SU-DHL-6 (cell line): ENCODE results near the gene IL24.

Source experiments
- EZH2phosphoT487 ChIP-seq: fragments of 200-600 bp; sonication (generic), shearing (Covaris generic); conservative IDR thresholded peaks from 2 replicates; pipeline ENCODE4 v1.6.1; 2018; ENCODE audit warnings: mild to moderate bottlenecking, antibody characterized with exemption, low read length, moderate library complexity, mixed read lengths
- TF ChIP-seq, protein P1 (sequence below): fragments of 200-600 bp; sonication (generic); IDR thresholded peaks from one replicate; pipeline ENCODE4 v1.5.1; 2017; ENCODE audit warnings: antibody characterized with exemption, mild to moderate bottlenecking, low read length, moderate library complexity; ENCODE audit not compliant: insufficient read depth, poor library complexity, severe bottlenecking

DNA sequence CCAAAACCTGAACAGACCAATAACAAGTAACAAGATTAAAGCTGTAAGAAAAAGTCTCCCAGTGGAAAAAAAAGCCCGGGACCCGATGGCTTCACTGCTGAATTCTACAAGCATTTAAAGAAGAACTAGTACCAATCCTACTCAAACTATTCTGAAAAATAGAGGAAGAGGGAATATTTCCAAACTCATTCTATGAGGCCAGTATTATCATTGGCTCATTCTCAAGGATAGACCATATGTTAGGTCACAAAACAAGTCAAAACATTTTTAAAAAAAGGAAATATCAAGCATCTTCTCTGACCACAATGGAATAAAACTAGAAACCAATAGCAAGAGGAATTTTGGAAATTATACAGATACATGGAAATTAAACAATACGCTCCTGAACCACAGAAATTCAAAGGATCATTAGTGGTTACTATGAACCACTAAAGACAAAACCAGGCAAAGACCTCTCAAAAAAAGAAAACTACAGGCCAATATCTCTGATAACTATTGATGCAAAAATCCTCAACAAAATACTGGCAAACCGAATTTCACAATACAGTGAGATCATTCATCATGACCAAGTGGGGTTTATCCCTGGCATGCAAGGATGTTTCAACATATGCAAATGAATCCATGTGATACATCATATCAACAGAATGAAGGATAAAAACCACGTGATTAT, 45.8 kb upstream of the IL24 start:
- TF ChIP-seq, protein P1, sequence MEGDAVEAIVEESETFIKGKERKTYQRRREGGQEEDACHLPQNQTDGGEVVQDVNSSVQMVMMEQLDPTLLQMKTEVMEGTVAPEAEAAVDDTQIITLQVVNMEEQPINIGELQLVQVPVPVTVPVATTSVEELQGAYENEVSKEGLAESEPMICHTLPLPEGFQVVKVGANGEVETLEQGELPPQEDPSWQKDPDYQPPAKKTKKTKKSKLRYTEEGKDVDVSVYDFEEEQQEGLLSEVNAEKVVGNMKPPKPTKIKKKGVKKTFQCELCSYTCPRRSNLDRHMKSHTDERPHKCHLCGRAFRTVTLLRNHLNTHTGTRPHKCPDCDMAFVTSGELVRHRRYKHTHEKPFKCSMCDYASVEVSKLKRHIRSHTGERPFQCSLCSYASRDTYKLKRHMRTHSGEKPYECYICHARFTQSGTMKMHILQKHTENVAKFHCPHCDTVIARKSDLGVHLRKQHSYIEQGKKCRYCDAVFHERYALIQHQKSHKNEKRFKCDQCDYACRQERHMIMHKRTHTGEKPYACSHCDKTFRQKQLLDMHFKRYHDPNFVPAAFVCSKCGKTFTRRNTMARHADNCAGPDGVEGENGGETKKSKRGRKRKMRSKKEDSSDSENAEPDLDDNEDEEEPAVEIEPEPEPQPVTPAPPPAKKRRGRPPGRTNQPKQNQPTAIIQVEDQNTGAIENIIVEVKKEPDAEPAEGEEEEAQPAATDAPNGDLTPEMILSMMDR, result no peak
- TF ChIP-seq EZH2phosphoT487, result no peak
